Measurements from ENCODE around the gene OR10G3. TPM values are rescaled to one million over a fixed set of nuclear protein-coding genes. Genes with fewer than 3 reads are reported as not detected.
"Not testable (repeated sequence)": the region's sequence is repeated elsewhere in the genome, so short reads cannot be mapped to it uniquely, and the experiment has no call there.

Gene OR10G3
- total and polyA plus RNA-seq, 2 experiments from 2014 or later, result not detected

GRCh38 chr14:21544588-21544987, 35.3 kb downstream of the OR10G3 start:
- not testable (repeated sequence) for H4K20me1 ChIP-seq (replicated peaks; ENCODE audit: insufficient read depth); H3K4me3 ChIP-seq; H3K9me2 ChIP-seq (ENCODE audit: insufficient read depth); H3K4me3 Mint-ChIP-seq; H3K36me3 ChIP-seq (ENCODE audit: insufficient read depth); H2AFZ ChIP-seq; H3F3A ChIP-seq (replicated peaks; ENCODE audit: low read depth); H3K27ac Mint-ChIP-seq; H3K27me3 ChIP-seq (ENCODE audit: insufficient read depth); ATAC-seq; H3K79me2 ChIP-seq (replicated peaks; ENCODE audit: insufficient read depth); H3K4me2 ChIP-seq; DNase-seq (ENCODE audit: low spot score)
- peaks cover 21% of the 10 kb centered on the region for H3K9me3 Mint-ChIP-seq
- H3K27me3 Mint-ChIP-seq (ENCODE audit: insufficient read depth, low read depth, poor library complexity), result peaks cover 25% of the 10 kb centered on the region
- peaks cover 25% of the 10 kb centered on the region for H3K4me1 Mint-ChIP-seq
- Histone ChIP-seq H3K27ac (ENCODE audit: low read depth) (peak overlapping the region; percentile 47; the same call in 1 of the 2 replicates), H3K4me1 (ENCODE audit: insufficient read depth) (peaks cover 19% of the 10 kb centered on the region)
- peaks cover 14% of the 10 kb centered on the region; the same call in 2 of the 3 replicates for H3K36me3 Mint-ChIP-seq (ENCODE audit: low read depth)

GRCh38 chr14:21543963-21544362, 35.9 kb downstream of the OR10G3 start:
- H3K4me2 ChIP-seq, result peak overlapping the region; percentile 14
- Mint-ChIP-seq H3K27ac (peak overlapping the region; percentile 85), H3K9me3 (peaks cover 21% of the 10 kb centered on the region), H3K27me3 (ENCODE audit: insufficient read depth, low read depth, poor library complexity) (peaks cover 25% of the 10 kb centered on the region), H3K4me1 (peaks cover 31% of the 10 kb centered on the region), H3K36me3 (ENCODE audit: low read depth) (peaks cover 14% of the 10 kb centered on the region; the same call in 2 of the 3 replicates), H3K4me3 (peak overlapping the region; percentile 49)
- ATAC-seq, result no peak
- H3K36me3 ChIP-seq (ENCODE audit: insufficient read depth), result no peaks in the 10 kb centered on the region
- no peaks in the 10 kb centered on the region for H3K9me2 ChIP-seq (ENCODE audit: insufficient read depth)
- no peaks in the 10 kb centered on the region for H3F3A ChIP-seq (replicated peaks; ENCODE audit: low read depth)
- DNase-seq (ENCODE audit: low spot score), result no peak
- peak overlapping the region; percentile 6; the same call in 1 of the 2 replicates for H3K4me3 ChIP-seq
- H3K27me3 ChIP-seq (ENCODE audit: insufficient read depth), result no peaks in the 10 kb centered on the region
- H4K20me1 ChIP-seq (replicated peaks; ENCODE audit: insufficient read depth), result no peaks in the 10 kb centered on the region
- peaks cover 26% of the 10 kb centered on the region for H3K4me1 ChIP-seq (ENCODE audit: insufficient read depth)
- no peak overlapping the region for H2AFZ ChIP-seq
- H3K27ac ChIP-seq (ENCODE audit: low read depth), result peak overlapping the region; percentile 46
- 0 out of 2 replicates have a peak, but pooled peaks cover 2% of the 10 kb centered on the region for H3K79me2 ChIP-seq (replicated peaks; ENCODE audit: insufficient read depth)
- TF ChIP-seq EZH2 (IDR thresholded peaks at IDR 0.05; ENCODE audit: low read depth, unreplicated experiment) (no peak), STAT1 (IDR thresholded peaks at IDR 0.05; ENCODE audit: unreplicated experiment) (no peak), CTCF (conservative IDR thresholded peaks at IDR 0.05; ENCODE audit: low read depth in 2 of 2) (no peak), ZNF114 (CRISPR knock-in tag; IDR thresholded peaks at IDR 0.05) (no peak), CREB1 (CRISPR knock-in tag; IDR thresholded peaks at IDR 0.05; ENCODE audit: low read depth) (no peak), JUNB (IDR thresholded peaks at IDR 0.05; ENCODE audit: unreplicated experiment) (no peak), ETS1 (IDR thresholded peaks at IDR 0.05) (no peak), NANOG (IDR thresholded peaks at IDR 0.05; ENCODE audit: borderline replicate concordance) (no peak), EZH2phosphoT487 (IDR thresholded peaks at IDR 0.05; ENCODE audit: unreplicated experiment) (no peak)
- TF ChIP-seq, protein P1, sequence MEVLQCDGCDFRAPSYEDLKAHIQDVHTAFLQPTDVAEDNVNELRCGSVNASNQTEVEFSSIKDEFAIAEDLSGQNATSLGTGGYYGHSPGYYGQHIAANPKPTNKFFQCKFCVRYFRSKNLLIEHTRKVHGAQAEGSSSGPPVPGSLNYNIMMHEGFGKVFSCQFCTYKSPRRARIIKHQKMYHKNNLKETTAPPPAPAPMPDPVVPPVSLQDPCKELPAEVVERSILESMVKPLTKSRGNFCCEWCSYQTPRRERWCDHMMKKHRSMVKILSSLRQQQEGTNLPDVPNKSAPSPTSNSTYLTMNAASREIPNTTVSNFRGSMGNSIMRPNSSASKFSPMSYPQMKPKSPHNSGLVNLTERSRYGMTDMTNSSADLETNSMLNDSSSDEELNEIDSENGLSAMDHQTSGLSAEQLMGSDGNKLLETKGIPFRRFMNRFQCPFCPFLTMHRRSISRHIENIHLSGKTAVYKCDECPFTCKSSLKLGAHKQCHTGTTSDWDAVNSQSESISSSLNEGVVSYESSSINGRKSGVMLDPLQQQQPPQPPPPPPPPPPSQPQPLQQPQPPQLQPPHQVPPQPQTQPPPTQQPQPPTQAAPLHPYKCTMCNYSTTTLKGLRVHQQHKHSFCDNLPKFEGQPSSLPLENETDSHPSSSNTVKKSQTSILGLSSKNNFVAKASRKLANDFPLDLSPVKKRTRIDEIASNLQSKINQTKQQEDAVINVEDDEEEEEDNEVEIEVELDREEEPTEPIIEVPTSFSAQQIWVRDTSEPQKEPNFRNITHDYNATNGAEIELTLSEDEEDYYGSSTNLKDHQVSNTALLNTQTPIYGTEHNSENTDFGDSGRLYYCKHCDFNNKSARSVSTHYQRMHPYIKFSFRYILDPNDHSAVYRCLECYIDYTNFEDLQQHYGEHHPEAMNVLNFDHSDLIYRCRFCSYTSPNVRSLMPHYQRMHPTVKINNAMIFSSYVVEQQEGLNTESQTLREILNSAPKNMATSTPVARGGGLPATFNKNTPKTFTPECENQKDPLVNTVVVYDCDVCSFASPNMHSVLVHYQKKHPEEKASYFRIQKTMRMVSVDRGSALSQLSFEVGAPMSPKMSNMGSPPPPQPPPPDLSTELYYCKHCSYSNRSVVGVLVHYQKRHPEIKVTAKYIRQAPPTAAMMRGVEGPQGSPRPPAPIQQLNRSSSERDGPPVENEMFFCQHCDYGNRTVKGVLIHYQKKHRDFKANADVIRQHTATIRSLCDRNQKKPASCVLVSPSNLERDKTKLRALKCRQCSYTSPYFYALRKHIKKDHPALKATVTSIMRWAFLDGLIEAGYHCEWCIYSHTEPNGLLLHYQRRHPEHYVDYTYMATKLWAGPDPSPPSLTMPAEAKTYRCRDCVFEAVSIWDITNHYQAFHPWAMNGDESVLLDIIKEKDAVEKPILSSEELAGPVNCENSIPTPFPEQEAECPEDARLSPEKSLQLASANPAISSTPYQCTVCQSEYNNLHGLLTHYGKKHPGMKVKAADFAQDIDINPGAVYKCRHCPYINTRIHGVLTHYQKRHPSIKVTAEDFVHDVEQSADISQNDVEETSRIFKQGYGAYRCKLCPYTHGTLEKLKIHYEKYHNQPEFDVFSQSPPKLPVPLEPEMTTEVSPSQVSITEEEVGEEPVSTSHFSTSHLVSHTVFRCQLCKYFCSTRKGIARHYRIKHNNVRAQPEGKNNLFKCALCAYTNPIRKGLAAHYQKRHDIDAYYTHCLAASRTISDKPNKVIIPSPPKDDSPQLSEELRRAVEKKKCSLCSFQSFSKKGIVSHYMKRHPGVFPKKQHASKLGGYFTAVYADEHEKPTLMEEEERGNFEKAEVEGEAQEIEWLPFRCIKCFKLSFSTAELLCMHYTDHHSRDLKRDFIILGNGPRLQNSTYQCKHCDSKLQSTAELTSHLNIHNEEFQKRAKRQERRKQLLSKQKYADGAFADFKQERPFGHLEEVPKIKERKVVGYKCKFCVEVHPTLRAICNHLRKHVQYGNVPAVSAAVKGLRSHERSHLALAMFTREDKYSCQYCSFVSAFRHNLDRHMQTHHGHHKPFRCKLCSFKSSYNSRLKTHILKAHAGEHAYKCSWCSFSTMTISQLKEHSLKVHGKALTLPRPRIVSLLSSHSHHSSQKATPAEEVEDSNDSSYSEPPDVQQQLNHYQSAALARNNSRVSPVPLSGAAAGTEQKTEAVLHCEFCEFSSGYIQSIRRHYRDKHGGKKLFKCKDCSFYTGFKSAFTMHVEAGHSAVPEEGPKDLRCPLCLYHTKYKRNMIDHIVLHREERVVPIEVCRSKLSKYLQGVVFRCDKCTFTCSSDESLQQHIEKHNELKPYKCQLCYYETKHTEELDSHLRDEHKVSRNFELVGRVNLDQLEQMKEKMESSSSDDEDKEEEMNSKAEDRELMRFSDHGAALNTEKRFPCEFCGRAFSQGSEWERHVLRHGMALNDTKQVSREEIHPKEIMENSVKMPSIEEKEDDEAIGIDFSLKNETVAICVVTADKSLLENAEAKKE (CRISPR knock-in tag; IDR thresholded peaks at IDR 0.05), result no peak

Measured in GM23338 (cell line).